GM19372 (cell line): ENCODE results near the gene GAGE12D.
"Not testable (repeated sequence)": the region's sequence is repeated elsewhere in the genome, so short reads cannot be mapped to it uniquely, and the experiment has no call there.

Source experiments
- ATAC-seq: cut with Tn5 transposase; IDR thresholded peaks from one replicate; pipeline ENCODE4 v1.9.1; 2021; ENCODE audit warnings: mild to moderate bottlenecking, low read depth, moderate library complexity; ENCODE audit not compliant: unreplicated experiment

GAGE12D gene, protein sequence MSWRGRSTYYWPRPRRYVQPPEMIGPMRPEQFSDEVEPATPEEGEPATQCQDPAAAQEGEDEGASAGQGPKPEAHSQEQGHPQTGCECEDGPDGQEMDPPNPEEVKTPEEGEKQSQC

DNA sequence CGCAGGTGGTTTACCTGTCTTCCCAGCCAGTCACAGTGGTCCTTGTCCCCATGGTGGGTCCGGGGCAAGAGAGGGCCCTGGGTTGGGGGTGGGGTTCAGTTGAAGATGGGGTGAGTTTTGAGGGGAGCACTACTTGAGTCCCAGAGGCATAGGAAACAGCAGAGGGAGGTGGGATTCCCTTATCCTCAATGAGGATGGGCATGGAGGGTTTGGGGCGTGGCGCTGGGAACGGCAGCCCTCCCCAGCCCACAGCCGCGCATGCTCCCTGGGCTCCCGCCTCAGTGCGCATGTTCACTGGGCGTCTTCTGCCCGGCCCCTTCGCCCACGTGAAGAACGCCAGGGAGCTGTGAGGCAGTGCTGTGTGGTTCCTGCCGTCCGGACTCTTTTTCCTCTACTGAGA lies at the start of gene GAGE12D:
GAGE12D (plus strand) TSS at position 301 of the 400 bp plus-strand sequence. CDS start 1,155 bp downstream, outside the sequence.
- not testable (repeated sequence) for ATAC-seq

DNA sequence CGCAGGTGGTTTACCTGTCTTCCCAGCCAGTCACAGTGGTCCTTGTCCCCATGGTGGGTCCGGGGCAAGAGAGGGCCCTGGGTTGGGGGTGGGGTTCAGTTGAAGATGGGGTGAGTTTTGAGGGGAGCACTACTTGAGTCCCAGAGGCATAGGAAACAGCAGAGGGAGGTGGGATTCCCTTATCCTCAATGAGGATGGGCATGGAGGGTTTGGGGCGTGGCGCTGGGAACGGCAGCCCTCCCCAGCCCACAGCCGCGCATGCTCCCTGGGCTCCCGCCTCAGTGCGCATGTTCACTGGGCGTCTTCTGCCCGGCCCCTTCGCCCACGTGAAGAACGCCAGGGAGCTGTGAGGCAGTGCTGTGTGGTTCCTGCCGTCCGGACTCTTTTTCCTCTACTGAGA lies 9.7 kb upstream of the GAGE12D start, which contains the start of gene GAGE12C:
GAGE12C (plus strand) TSS at position 301 of the 400 bp plus-strand sequence. CDS start 1,155 bp downstream, outside the sequence.
- ATAC-seq: not testable (repeated sequence)

DNA sequence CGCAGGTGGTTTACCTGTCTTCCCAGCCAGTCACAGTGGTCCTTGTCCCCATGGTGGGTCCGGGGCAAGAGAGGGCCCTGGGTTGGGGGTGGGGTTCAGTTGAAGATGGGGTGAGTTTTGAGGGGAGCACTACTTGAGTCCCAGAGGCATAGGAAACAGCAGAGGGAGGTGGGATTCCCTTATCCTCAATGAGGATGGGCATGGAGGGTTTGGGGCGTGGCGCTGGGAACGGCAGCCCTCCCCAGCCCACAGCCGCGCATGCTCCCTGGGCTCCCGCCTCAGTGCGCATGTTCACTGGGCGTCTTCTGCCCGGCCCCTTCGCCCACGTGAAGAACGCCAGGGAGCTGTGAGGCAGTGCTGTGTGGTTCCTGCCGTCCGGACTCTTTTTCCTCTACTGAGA lies 9.5 kb downstream of the GAGE12D start, which contains the start of gene GAGE12E:
GAGE12E (plus strand) TSS at position 301 of the 400 bp plus-strand sequence. CDS start 1,155 bp downstream, outside the sequence.
- ATAC-seq: not testable (repeated sequence)

DNA sequence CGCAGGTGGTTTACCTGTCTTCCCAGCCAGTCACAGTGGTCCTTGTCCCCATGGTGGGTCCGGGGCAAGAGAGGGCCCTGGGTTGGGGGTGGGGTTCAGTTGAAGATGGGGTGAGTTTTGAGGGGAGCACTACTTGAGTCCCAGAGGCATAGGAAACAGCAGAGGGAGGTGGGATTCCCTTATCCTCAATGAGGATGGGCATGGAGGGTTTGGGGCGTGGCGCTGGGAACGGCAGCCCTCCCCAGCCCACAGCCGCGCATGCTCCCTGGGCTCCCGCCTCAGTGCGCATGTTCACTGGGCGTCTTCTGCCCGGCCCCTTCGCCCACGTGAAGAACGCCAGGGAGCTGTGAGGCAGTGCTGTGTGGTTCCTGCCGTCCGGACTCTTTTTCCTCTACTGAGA lies 19.0 kb downstream of the GAGE12D start, which contains the start of gene GAGE12F:
GAGE12F (plus strand) TSS at position 301 of the 400 bp plus-strand sequence. CDS start 1,155 bp downstream, outside the sequence.
- ATAC-seq: not testable (repeated sequence)

DNA sequence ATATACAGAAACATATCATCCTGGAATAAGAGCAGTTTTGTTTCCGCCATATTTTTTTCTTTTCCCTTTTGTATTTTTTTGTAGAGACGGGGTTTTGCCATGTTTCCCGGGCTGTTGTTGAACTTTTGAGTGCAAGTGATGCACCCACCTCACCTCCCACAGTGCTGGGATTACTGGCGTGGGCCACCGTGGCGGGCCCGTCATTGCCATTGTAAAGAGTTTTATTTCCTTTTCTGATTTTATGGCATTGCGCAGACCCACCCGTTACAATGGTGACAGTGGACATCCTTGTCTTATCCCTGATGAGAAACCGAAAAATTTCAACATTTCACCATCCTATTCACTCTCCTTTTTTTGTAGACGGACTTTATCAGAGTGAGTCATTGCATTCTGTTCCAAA lies 27.2 kb downstream of the GAGE12D start:
- not testable (repeated sequence) for ATAC-seq

DNA sequence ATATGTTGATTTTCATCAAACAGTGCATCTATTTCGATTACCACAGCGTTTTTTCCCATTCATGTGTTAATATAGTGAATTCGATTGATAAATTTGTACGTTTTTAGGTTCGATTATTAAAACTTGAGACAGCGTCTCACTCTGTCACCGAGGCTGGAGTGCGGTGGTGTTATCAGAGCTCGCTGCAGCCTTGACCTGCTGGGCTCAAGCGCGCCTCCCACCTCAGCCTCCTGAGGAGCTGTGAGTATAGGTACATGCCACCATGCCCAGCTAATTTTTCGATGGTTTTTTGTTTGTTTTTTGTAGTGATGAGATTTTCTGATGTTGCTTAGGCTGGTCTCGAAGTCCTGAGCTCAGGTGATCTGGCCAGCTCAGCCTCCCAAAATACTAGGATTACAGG lies 27.6 kb downstream of the GAGE12D start:
- not testable (repeated sequence) for ATAC-seq

DNA sequence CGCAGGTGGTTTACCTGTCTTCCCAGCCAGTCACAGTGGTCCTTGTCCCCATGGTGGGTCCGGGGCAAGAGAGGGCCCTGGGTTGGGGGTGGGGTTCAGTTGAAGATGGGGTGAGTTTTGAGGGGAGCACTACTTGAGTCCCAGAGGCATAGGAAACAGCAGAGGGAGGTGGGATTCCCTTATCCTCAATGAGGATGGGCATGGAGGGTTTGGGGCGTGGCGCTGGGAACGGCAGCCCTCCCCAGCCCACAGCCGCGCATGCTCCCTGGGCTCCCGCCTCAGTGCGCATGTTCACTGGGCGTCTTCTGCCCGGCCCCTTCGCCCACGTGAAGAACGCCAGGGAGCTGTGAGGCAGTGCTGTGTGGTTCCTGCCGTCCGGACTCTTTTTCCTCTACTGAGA lies 28.6 kb downstream of the GAGE12D start, which contains the start of gene GAGE12G:
GAGE12G (plus strand) TSS at position 301 of the 400 bp plus-strand sequence. CDS start 1,155 bp downstream, outside the sequence.
- ATAC-seq: not testable (repeated sequence)

DNA sequence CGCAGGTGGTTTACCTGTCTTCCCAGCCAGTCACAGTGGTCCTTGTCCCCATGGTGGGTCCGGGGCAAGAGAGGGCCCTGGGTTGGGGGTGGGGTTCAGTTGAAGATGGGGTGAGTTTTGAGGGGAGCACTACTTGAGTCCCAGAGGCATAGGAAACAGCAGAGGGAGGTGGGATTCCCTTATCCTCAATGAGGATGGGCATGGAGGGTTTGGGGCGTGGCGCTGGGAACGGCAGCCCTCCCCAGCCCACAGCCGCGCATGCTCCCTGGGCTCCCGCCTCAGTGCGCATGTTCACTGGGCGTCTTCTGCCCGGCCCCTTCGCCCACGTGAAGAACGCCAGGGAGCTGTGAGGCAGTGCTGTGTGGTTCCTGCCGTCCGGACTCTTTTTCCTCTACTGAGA lies 38.1 kb downstream of the GAGE12D start, which contains the start of gene GAGE12H:
GAGE12H (plus strand) TSS at position 301 of the 400 bp plus-strand sequence. CDS start 1,155 bp downstream, outside the sequence.
- not testable (repeated sequence) for ATAC-seq

DNA sequence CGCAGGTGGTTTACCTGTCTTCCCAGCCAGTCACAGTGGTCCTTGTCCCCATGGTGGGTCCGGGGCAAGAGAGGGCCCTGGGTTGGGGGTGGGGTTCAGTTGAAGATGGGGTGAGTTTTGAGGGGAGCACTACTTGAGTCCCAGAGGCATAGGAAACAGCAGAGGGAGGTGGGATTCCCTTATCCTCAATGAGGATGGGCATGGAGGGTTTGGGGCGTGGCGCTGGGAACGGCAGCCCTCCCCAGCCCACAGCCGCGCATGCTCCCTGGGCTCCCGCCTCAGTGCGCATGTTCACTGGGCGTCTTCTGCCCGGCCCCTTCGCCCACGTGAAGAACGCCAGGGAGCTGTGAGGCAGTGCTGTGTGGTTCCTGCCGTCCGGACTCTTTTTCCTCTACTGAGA lies 47.7 kb downstream of the GAGE12D start, which contains the start of gene GAGE2A:
GAGE2A (plus strand) TSS at position 301 of the 400 bp plus-strand sequence. CDS start 1,155 bp downstream, outside the sequence.
- ATAC-seq: not testable (repeated sequence)

DNA sequence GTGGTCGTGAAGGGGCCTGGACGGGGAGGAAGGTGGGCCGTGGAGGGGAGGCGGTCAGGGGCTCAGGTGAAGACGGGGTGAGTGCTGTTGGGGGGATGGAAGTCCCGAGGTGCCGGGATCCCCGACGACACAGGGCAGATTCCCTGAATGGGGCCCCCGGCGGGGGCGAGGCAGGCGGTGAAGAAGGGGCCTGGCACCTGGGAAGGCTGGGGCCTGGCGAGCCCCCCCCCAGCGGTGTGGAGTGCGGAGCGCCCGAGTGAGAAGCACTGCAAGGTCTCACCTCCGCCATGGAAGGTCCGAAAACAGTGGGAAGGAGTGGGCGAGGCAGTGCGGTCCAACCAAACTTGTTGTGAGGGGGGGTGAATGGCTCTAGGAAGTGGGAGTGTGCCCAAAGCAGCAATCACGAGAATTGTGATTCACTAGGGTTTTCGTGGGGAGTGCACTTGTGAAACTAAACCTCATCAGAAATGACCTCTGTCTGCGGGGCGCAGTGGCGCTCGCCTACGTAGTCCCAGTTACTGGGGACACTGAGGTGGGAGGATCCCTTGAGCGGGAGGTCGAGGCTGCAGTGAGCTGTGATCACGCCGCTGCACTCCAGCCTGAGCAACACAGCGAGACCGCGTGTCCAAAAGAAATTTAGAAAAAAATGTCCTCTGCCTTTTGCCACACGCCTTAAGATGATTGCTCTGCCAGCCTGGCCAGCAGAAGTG lies 48.4 kb downstream of the GAGE12D start:
- ATAC-seq: not testable (repeated sequence)

DNA sequence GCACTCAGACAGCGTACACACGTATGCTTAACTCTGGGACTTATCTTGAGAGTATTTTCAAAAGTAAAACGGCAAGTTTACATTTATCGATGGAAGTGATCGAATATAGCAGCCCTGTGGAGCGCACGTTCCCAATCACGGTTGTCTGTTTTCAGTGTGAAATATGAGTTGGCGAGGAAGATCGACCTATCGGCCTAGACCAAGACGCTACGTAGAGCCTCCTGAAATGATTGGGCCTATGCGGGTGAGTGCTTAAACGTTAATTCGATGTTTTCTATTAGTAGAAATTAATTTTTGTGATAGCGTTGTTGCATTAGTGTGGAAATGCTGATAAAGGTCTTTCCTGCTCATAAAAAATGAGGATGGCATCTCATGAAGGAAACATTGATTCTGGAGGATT lies 49.0 kb downstream of the GAGE12D start:
- ATAC-seq: not testable (repeated sequence)
